Thoracic aorta (tissue), 2 donors: Measurements from ENCODE around the gene LRRC7. TPM values are rescaled to one million over a fixed set of nuclear protein-coding genes. Genes with fewer than 3 reads are reported as not detected.

Source experiments
- ATAC-seq: fragments of 150-250 bp; one replicate; pipeline ENCODE4 v1.8.0; 2017; ENCODE audit warnings: low read depth; ENCODE audit not compliant: insufficient number of reproducible peaks, low FRiP score
- DNase-seq: peaks from one replicate; pipeline ENCODE4 v3.0.0-alpha.2; 2020; ENCODE audit warnings: low spot score
- H3K27ac ChIP-seq, 2 donors: fragments of 200-600 bp; sonication (generic); 1 replicate in 1 of 2; 2 replicates in 1 of 2; pipeline ENCODE4 v1.5.1; 2016; ENCODE audit warnings: mild to moderate bottlenecking in 2 of 2, moderate library complexity in 2 of 2
- H3K27me3 ChIP-seq: fragments of 200-600 bp; sonication (generic); replicated peaks from 2 replicates; pipeline ENCODE4 v1.6.0; 2016; ENCODE audit warnings: mild to moderate bottlenecking; ENCODE audit not compliant: insufficient read depth
- H3K36me3 ChIP-seq: fragments of 200-600 bp; sonication (generic); one replicate; pipeline ENCODE4 v1.5.1; 2016
- H3K4me1 ChIP-seq, 2 donors: fragments of 200-600 bp; sonication (generic); 1 replicate in 1 of 2; 2 replicates in 1 of 2; pipeline versions ENCODE4 v1.5.1 to v1.6.0; 2016; ENCODE audit warnings: low read depth in 2 of 2, mild to moderate bottlenecking in 1 of 2; ENCODE audit not compliant: control insufficient read depth in 1 of 2
- H3K4me3 ChIP-seq: fragments of 200-600 bp; sonication (generic); 2 replicates; pipeline ENCODE4 v1.5.1; 2016; ENCODE audit warnings: mild to moderate bottlenecking
- H3K9me3 ChIP-seq: fragments of 200-600 bp; sonication (generic); 2 replicates; pipeline ENCODE4 v1.5.1; 2016
- CTCF ChIP-seq: fragments of 200-600 bp; sonication (generic); IDR thresholded peaks from one replicate; pipeline ENCODE4 v1.5.1; 2019; ENCODE audit warnings: antibody characterized with exemption
- total RNA-seq, 2 donors: library from RNA; depleted of rRNA; stranded (reverse); fragments of >200 nt; gene quantifications; one replicate each; pipeline versions ENCODE4 v1.1.0 to v1.2.3, GENCODE V29; 2016

LRRC7 gene
- total RNA-seq, 2 donors from 2014 or later: 0.14 to 0.35 TPM

- Histone ChIP-seq H3K4me3 (no peak overlapping the region), H3K4me1 (no peaks in the 10 kb centered on the region), H3K9me3 (no peaks in the 10 kb centered on the region), H3K36me3 (no peaks in the 10 kb centered on the region), H3K27me3 (no peaks in the 10 kb centered on the region), H3K27ac (no peak overlapping the region)
- TF ChIP-seq CTCF: no peak
- DNase-seq (no peak), ATAC-seq (no peak)
Measured at GRCh38 chr1:70109241-70109640, 541.5 kb downstream of the LRRC7 start.

GRCh38 chr1:70112838-70113237 lies 545.1 kb downstream of the LRRC7 start:
- no peak for TF ChIP-seq CTCF
- Histone ChIP-seq H3K27me3 (no peaks in the 10 kb centered on the region), H3K36me3 (no peaks in the 10 kb centered on the region), H3K27ac (no peak overlapping the region), H3K4me3 (no peak overlapping the region), H3K4me1 (no peaks in the 10 kb centered on the region), H3K9me3 (no peaks in the 10 kb centered on the region)
- no peak for DNase-seq
- no peak for ATAC-seq

GRCh38 chr1:70115315-70115714 lies 547.6 kb downstream of the LRRC7 start:
- Histone ChIP-seq H3K27me3 (no peaks in the 10 kb centered on the region), H3K36me3 (no peaks in the 10 kb centered on the region), H3K4me1 (no peaks in the 10 kb centered on the region), H3K4me3 (no peak overlapping the region), H3K9me3 (no peaks in the 10 kb centered on the region), H3K27ac (no peak overlapping the region)
- ATAC-seq (no peak), DNase-seq (no peak)
- TF ChIP-seq CTCF: no peak

DNA sequence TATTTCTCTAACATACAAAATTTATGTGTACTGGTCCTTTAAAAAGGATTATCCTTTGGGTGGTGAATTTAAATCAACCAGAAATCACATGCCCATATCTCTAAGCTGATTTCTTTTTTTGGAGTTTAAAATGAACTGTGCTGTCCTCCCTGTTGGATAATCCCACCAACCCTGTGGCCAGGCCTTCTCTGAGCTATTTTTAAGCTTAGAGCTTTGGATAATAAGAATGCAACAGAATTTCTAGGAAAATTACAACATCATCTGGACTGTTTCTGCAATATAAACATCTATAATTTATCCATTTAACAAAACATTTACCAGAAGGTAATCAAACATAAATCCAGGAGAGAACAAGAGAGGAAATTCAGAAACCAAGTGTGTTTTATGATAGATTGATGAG lies 549.3 kb downstream of the LRRC7 start:
- Histone ChIP-seq H3K27ac (no peak overlapping the region), H3K36me3 (no peaks in the 10 kb centered on the region), H3K4me3 (no peak overlapping the region), H3K27me3 (no peaks in the 10 kb centered on the region), H3K9me3 (no peaks in the 10 kb centered on the region), H3K4me1 (no peaks in the 10 kb centered on the region)
- DNase-seq: no peak
- no peak for TF ChIP-seq CTCF
- no peak for ATAC-seq

- ATAC-seq: no peak
- no peak overlapping the region for H3K4me3 ChIP-seq
- H3K9me3 ChIP-seq: no peaks in the 10 kb centered on the region
- no peaks in the 10 kb centered on the region for H3K4me1 ChIP-seq
- no peak overlapping the region for H3K27ac ChIP-seq
- DNase-seq: no peak
- no peaks in the 10 kb centered on the region for H3K36me3 ChIP-seq
- no peaks in the 10 kb centered on the region for H3K27me3 ChIP-seq
- TF ChIP-seq CTCF: no peak
Measured at GRCh38 chr1:70134148-70134547, 566.4 kb downstream of the LRRC7 start.
